ENCODE data around the gene CDH12.

GRCh38 chr5:22108545-22108944, 744.6 kb downstream of the CDH12 start:
- TF ChIP-seq, protein P1, sequence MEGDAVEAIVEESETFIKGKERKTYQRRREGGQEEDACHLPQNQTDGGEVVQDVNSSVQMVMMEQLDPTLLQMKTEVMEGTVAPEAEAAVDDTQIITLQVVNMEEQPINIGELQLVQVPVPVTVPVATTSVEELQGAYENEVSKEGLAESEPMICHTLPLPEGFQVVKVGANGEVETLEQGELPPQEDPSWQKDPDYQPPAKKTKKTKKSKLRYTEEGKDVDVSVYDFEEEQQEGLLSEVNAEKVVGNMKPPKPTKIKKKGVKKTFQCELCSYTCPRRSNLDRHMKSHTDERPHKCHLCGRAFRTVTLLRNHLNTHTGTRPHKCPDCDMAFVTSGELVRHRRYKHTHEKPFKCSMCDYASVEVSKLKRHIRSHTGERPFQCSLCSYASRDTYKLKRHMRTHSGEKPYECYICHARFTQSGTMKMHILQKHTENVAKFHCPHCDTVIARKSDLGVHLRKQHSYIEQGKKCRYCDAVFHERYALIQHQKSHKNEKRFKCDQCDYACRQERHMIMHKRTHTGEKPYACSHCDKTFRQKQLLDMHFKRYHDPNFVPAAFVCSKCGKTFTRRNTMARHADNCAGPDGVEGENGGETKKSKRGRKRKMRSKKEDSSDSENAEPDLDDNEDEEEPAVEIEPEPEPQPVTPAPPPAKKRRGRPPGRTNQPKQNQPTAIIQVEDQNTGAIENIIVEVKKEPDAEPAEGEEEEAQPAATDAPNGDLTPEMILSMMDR (IDR thresholded peaks at IDR 0.05; ENCODE audit: low read depth, low read length, missing input control): no peak
- TF ChIP-seq, protein P2, sequence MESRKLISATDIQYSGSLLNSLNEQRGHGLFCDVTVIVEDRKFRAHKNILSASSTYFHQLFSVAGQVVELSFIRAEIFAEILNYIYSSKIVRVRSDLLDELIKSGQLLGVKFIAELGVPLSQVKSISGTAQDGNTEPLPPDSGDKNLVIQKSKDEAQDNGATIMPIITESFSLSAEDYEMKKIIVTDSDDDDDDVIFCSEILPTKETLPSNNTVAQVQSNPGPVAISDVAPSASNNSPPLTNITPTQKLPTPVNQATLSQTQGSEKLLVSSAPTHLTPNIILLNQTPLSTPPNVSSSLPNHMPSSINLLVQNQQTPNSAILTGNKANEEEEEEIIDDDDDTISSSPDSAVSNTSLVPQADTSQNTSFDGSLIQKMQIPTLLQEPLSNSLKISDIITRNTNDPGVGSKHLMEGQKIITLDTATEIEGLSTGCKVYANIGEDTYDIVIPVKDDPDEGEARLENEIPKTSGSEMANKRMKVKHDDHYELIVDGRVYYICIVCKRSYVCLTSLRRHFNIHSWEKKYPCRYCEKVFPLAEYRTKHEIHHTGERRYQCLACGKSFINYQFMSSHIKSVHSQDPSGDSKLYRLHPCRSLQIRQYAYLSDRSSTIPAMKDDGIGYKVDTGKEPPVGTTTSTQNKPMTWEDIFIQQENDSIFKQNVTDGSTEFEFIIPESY (IDR thresholded peaks at IDR 0.05): no peak
- TF ChIP-seq YY1 (IDR thresholded peaks at IDR 0.05) (no peak), JUND (IDR thresholded peaks at IDR 0.05) (no peak), HNF4A (conservative IDR thresholded peaks at IDR 0.05) (no peak), EGR1 (IDR thresholded peaks at IDR 0.05; ENCODE audit: low read depth in 2 of 2) (no peak), SP1 (IDR thresholded peaks at IDR 0.05) (no peak), RAD21 (IDR thresholded peaks at IDR 0.05) (no peak), NR2F2 (IDR thresholded peaks at IDR 0.05) (no peak)
- TF ChIP-seq, protein P3, sequence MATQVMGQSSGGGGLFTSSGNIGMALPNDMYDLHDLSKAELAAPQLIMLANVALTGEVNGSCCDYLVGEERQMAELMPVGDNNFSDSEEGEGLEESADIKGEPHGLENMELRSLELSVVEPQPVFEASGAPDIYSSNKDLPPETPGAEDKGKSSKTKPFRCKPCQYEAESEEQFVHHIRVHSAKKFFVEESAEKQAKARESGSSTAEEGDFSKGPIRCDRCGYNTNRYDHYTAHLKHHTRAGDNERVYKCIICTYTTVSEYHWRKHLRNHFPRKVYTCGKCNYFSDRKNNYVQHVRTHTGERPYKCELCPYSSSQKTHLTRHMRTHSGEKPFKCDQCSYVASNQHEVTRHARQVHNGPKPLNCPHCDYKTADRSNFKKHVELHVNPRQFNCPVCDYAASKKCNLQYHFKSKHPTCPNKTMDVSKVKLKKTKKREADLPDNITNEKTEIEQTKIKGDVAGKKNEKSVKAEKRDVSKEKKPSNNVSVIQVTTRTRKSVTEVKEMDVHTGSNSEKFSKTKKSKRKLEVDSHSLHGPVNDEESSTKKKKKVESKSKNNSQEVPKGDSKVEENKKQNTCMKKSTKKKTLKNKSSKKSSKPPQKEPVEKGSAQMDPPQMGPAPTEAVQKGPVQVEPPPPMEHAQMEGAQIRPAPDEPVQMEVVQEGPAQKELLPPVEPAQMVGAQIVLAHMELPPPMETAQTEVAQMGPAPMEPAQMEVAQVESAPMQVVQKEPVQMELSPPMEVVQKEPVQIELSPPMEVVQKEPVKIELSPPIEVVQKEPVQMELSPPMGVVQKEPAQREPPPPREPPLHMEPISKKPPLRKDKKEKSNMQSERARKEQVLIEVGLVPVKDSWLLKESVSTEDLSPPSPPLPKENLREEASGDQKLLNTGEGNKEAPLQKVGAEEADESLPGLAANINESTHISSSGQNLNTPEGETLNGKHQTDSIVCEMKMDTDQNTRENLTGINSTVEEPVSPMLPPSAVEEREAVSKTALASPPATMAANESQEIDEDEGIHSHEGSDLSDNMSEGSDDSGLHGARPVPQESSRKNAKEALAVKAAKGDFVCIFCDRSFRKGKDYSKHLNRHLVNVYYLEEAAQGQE (IDR thresholded peaks at IDR 0.05): no peak
- TF ChIP-seq, protein P4, sequence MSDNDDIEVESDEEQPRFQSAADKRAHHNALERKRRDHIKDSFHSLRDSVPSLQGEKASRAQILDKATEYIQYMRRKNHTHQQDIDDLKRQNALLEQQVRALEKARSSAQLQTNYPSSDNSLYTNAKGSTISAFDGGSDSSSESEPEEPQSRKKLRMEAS (IDR thresholded peaks at IDR 0.05): no peak
